ENCODE measurements around the gene PNMA8B. TPM values are rescaled to one million over a fixed set of nuclear protein-coding genes. Genes with fewer than 3 reads are reported as not detected.

Gene PNMA8B
- total RNA-seq, 2 donors from 2014 or later: 0.27 to 0.29 TPM

DNA sequence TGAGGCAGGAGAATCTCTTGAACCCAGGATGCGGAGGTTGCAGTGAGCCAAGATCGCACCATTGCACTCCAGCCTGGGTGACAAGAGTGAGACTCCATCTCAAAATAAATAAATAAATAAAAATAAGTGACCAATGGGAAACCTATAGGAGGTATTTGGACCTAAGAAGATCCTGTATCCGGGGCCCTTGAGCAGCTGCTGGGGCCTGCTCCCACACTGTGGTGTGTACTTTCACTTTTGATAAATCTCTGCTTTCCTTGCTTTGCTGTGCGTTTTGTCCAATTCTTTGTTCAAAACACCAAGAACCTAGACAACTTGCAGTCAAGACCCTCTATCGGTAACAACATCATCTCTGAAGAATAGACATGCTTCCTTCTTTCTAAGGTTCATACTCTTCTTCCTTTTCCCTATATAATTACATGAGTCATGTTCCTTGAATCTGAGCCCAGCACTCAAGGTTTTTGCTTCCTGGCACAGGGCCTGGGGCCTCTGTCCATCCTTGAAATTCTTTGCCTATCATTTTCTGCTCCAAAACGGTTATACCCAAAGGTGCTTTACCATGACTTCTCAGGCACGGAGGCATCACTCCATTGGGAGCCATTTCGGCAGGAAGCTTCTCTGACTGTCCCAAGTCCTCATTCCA lies 52.7 kb downstream of the PNMA8B start:
- DNase-seq: no peak
- no peaks in the 10 kb centered on the region for H3K27me3 ChIP-seq
- intact Hi-C loops (cut with DNase I): no loop called here

DNA sequence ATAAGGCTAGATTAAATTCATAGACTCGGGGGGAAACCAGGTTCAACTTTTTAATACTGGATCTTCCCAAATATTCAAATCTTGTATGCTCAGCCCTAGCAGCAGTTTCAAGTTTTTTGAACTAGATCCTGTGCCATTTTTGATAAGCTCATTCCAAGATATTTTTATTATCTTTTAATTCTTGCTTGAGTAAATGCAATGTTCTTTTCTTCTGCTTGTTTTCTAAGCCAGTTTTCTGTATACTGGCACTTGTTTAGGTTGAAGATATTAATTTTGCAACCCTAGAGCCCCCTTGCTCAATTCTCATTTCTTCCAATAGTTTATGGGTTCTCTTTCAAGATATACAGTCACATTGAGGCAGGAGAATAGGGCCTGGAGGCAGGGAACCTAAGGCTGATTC lies 53.8 kb downstream of the PNMA8B start:
- intact Hi-C loops (cut with DNase I): no loop called here
- DNase-seq: no peak
- TF ChIP-seq, protein P1, sequence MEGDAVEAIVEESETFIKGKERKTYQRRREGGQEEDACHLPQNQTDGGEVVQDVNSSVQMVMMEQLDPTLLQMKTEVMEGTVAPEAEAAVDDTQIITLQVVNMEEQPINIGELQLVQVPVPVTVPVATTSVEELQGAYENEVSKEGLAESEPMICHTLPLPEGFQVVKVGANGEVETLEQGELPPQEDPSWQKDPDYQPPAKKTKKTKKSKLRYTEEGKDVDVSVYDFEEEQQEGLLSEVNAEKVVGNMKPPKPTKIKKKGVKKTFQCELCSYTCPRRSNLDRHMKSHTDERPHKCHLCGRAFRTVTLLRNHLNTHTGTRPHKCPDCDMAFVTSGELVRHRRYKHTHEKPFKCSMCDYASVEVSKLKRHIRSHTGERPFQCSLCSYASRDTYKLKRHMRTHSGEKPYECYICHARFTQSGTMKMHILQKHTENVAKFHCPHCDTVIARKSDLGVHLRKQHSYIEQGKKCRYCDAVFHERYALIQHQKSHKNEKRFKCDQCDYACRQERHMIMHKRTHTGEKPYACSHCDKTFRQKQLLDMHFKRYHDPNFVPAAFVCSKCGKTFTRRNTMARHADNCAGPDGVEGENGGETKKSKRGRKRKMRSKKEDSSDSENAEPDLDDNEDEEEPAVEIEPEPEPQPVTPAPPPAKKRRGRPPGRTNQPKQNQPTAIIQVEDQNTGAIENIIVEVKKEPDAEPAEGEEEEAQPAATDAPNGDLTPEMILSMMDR (IDR thresholded peaks at IDR 0.05): no peak
- Histone ChIP-seq H3K27me3 (no peaks in the 10 kb centered on the region), H3K9me3 (no peaks in the 10 kb centered on the region), H3K4me3 (no peak overlapping the region), H3K4me1 (no peaks in the 10 kb centered on the region), H3K27ac (no peak overlapping the region), H3K36me3 (no peaks in the 10 kb centered on the region), H3K9ac (ENCODE audit: low read depth in 2 of 2, low read length in 2 of 2) (no peak overlapping the region)

More for the DNA sequence above, 52.7 kb downstream of the PNMA8B start:
- Histone ChIP-seq H3K4me3 (no peak overlapping the region), H3K27ac (no peak overlapping the region), H3K36me3 (no peaks in the 10 kb centered on the region), H3K9ac (ENCODE audit: low read depth in 2 of 2, low read length in 2 of 2) (no peak overlapping the region), H3K9me3 (no peaks in the 10 kb centered on the region), H3K4me1 (no peaks in the 10 kb centered on the region)
- TF ChIP-seq, protein P1 (IDR thresholded peaks at IDR 0.05): no peak

Other genes with a start within 250 kb of the PNMA8B start
- 1 to 10 TPM; 5.7 to 7.1 TPM for gene HIF3A, start 198.8 kb downstream of the PNMA8B start, total RNA-seq
- gene PPP5C, start 148.8 kb downstream of the PNMA8B start, total RNA-seq: 10 to 100 TPM; 46.0 to 87.5 TPM
- 1 to 10 TPM in 1 of 2 donors, under 1 TPM in 1; 0.99 to 1.1 TPM for gene CCDC8, start 82.3 kb downstream of the PNMA8B start, total RNA-seq
- gene PNMA8C, start 66.9 kb downstream of the PNMA8B start, total RNA-seq: under 1 TPM in 1 of 2 donors, not detected in 1; 0.08 TPM
- gene PNMA8A, start 24.3 kb downstream of the PNMA8B start, total RNA-seq: 1 to 10 TPM in 1 of 2 donors, under 1 TPM in 1; 0.35 to 1.2 TPM
- 100 to 1,000 TPM; 309 to 444 TPM for gene CALM3, start 105.5 kb upstream of the PNMA8B start, total RNA-seq
- gene PTGIR, start 129.2 kb upstream of the PNMA8B start, total RNA-seq: under 1 TPM; 0.82 TPM
- gene GNG8, start 140.3 kb upstream of the PNMA8B start, total RNA-seq: not detected
- gene DACT3, start 165.3 kb upstream of the PNMA8B start, total RNA-seq: 1 to 10 TPM; 1.6 to 5.3 TPM
- gene PRKD2, start 221.2 kb upstream of the PNMA8B start, total RNA-seq: 10 to 100 TPM; 60.9 to 61.8 TPM

All from colonic mucosa (tissue), 4 donors.